ENCODE results near the gene SEMA3G. TPM values are rescaled to one million over a fixed set of nuclear protein-coding genes. Genes with fewer than 3 reads are reported as not detected.
A peak's percentile ranks its signal among the peaks of the same experiment; 100 is the strongest.

The SEMA3G gene
- total and polyA plus RNA-seq, 8 donors, result 5.7 to 36.5 (median 6.9) TPM

- DNase-seq (no peak), ATAC-seq (no peak)
- no peak overlapping the region for H3K4me3 ChIP-seq
- H3K9me3 ChIP-seq, result no peaks in the 10 kb centered on the region
- peak overlapping the region; percentile 45 to 59 for H3K27ac ChIP-seq
- H3K4me1 ChIP-seq, result peaks cover 0 to 31% of the 10 kb centered on the region in 2 donors
- H3K27me3 ChIP-seq, result no peaks in the 10 kb centered on the region
- intact Hi-C loops (cut with DNase I), result no loop called here
- H3K36me3 ChIP-seq, result no peaks in the 10 kb centered on the region
- no peak for TF ChIP-seq CTCF (IDR thresholded peaks at IDR 0.05)
Measured at GRCh38 chr3:52429779-52430415, 15.0 kb downstream of the SEMA3G start.

GRCh38 chr3:52429031-52429430, 15.9 kb downstream of the SEMA3G start:
- H3K36me3 ChIP-seq, result no peaks in the 10 kb centered on the region
- no peaks in the 10 kb centered on the region for H3K9me3 ChIP-seq
- DNase-seq, result no peak
- no peak overlapping the region for H3K4me3 ChIP-seq
- intact Hi-C loops (cut with DNase I), result no loop called here
- peak overlapping the region in 1 of 2 donors; percentile 13 for H3K27ac ChIP-seq
- H3K27me3 ChIP-seq, result no peaks in the 10 kb centered on the region
- H3K4me1 ChIP-seq, result peaks cover 0 to 28% of the 10 kb centered on the region in 2 donors
- no peak for ATAC-seq
- TF ChIP-seq CTCF (IDR thresholded peaks at IDR 0.05), result no peak

- intact Hi-C loops (cut with DNase I), result no loop called here
- H3K9me3 ChIP-seq, result no peaks in the 10 kb centered on the region
- no peak overlapping the region for H3K4me3 ChIP-seq
- peaks cover 0 to 22% of the 10 kb centered on the region in 2 donors for H3K4me1 ChIP-seq
- ATAC-seq (peak; percentile 93), DNase-seq (peak in 2 of 4 donors; percentile 73 to 87)
- no peaks in the 10 kb centered on the region for H3K27me3 ChIP-seq
- H3K27ac ChIP-seq, result no peak overlapping the region
- peak; percentile 60 to 72 for TF ChIP-seq CTCF (IDR thresholded peaks at IDR 0.05)
- no peaks in the 10 kb centered on the region for H3K36me3 ChIP-seq
Measured at GRCh38 chr3:52428151-52429005, 16.5 kb downstream of the SEMA3G start.

GRCh38 chr3:52423173-52423572, 21.7 kb downstream of the SEMA3G start:
- DNase-seq, result peak in 2 of 4 donors; percentile 4 to 63

More at GRCh38 chr3:52423173-52423572, 21.7 kb downstream of the SEMA3G start:
- no peaks in the 10 kb centered on the region for H3K27me3 ChIP-seq
- H3K4me1 ChIP-seq, result no peaks in the 10 kb centered on the region
- no peak for ATAC-seq
- intact Hi-C loops (cut with DNase I), result no loop called here
- no peak overlapping the region for H3K27ac ChIP-seq
- H3K9me3 ChIP-seq, result no peaks in the 10 kb centered on the region
- TF ChIP-seq CTCF (IDR thresholded peaks at IDR 0.05), result no peak
- H3K4me3 ChIP-seq, result no peak overlapping the region
- H3K36me3 ChIP-seq, result peaks cover 0 to 9% of the 10 kb centered on the region in 2 donors

Data from left lung (tissue), 10 donors.